ENCODE results near the gene BPIFA1. TPM values are rescaled to one million over a fixed set of nuclear protein-coding genes. Genes with fewer than 3 reads are reported as not detected.

BPIFA1 gene
- total and polyA plus RNA-seq, 2 of the 8 experiments (the other 6 are each of a cell fraction or from before 2014, with no cell fraction given), result not detected

DNA sequence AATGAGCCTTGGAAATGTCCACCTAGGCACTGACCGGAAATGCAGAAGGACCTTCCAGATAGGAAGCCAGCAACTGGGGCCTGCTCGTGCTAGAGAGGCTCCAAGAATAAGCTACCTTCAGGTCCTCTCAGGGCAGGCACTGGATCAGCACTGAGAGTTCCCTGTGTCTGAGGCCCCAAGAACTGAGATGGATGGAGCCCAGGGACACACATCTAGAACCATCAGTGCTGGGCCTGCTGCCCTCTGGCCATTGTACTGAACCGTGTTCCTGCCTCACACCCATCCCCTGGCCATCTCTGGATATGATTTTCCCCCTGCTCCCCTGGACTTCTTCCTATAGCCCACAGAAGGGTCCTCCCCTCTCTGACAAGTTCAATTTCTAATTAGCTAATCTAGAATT, 10.3 kb downstream of the BPIFA1 start:
- H3K27me3 ChIP-seq (replicated peaks in 1 of 4; ENCODE audit: control insufficient read depth in 3 of 4, extremely low read depth in 1 of 4, insufficient read depth in 3 of 4, low read length in 3 of 4), result no peaks in the 10 kb centered on the region
- no peak overlapping the region for H3K4me2 ChIP-seq (ENCODE audit: insufficient read depth in 1 of 2, low read depth in 2 of 2, low read length in 2 of 2)
- no peak overlapping the region for H3K4ac ChIP-seq (replicated peaks; ENCODE audit: insufficient read length, low read depth, low read length)
- no peaks in the 10 kb centered on the region for H3K36me3 ChIP-seq (ENCODE audit: control insufficient read depth in 2 of 4, insufficient read depth in 4 of 4, low read length in 3 of 4)
- H3K79me1 ChIP-seq (ENCODE audit: low read depth, low read length), result no peaks in the 10 kb centered on the region
- 76% methylated on average over 3 of the region's 3 CpGs; no CpG with 5 or more reads in 1 of the 2 experiments for WGBS, 2 experiments (ENCODE audit: extremely low coverage in 1 of 2, insufficient coverage in 1 of 2, insufficient read length in 1 of 2, insufficient replicate concordance in 2 of 2, low coverage in 1 of 2, low lambda C conversion rate in 2 of 2, missing lambda C conversion rate in 1 of 2)
- FAIRE-seq (no peak), DNase-seq (ENCODE audit: low read depth in 1 of 2, low spot score in 2 of 2) (no peak)
- no peak overlapping the region for H2BK20ac ChIP-seq (ENCODE audit: low read length)
- no peak overlapping the region for H2AK5ac ChIP-seq (ENCODE audit: low read depth, low read length)
- CTCF ChIA-PET (ENCODE audit: partially characterized antibody), result interaction anchor here (0.9 to 4.2 kb wide), 10 partner anchors 9 to 54 kb away, joined by 3 to 16 read pairs (median 6); no protein-coding TSS in a partner anchor
- no peak overlapping the region for H2BK15ac ChIP-seq (ENCODE audit: low read length)
- no peak overlapping the region for H3K4me3 ChIP-seq (ENCODE audit: extremely low read depth in 1 of 4, insufficient read depth in 2 of 4, low read depth in 3 of 4, low read length in 4 of 4)
- no peak overlapping the region for H3K23ac ChIP-seq (ENCODE audit: insufficient read length)
- TF ChIP-seq SAP30 (IDR thresholded peaks at IDR 0.05; ENCODE audit: insufficient read depth, insufficient replicate concordance, low read length) (no peak), CHD1 (IDR thresholded peaks at IDR 0.05; ENCODE audit: low read depth, low read length) (no peak)
- H2AFZ ChIP-seq (ENCODE audit: low read length), result no peak overlapping the region
- H3K9ac ChIP-seq (replicated peaks in 1 of 4; ENCODE audit: extremely low read depth in 1 of 4, low read depth in 3 of 4, low read length in 3 of 4), result no peak overlapping the region
- no peak overlapping the region for H3K56ac ChIP-seq (replicated peaks; ENCODE audit: insufficient read length, low read depth, low read length)
- no peaks in the 10 kb centered on the region for H3K23me2 ChIP-seq (ENCODE audit: low read depth, low read length)
- POLR2A ChIA-PET (ENCODE audit: partially characterized antibody), result no interaction called here
- H3K9me3 ChIP-seq (ENCODE audit: insufficient read depth in 2 of 2, low read depth in 1 of 2, low read length in 1 of 2), result no peaks in the 10 kb centered on the region
- no peak overlapping the region for H4K91ac ChIP-seq (replicated peaks; ENCODE audit: insufficient read length, low read length)
- no peak overlapping the region for H2BK5ac ChIP-seq (ENCODE audit: low read depth, low read length)
- no peak overlapping the region for H4K5ac ChIP-seq (ENCODE audit: insufficient read length, low read depth, low read length)
- no peak overlapping the region for H3K27ac ChIP-seq (ENCODE audit: low read depth, low read length)
- no peaks in the 10 kb centered on the region for H4K20me1 ChIP-seq (replicated peaks in 1 of 2; ENCODE audit: control insufficient read depth in 1 of 2, insufficient read depth in 2 of 2, low read length in 2 of 2)
- no peak overlapping the region for H4K8ac ChIP-seq (ENCODE audit: extremely low read depth, insufficient read depth, low read length)
- H2BK12ac ChIP-seq (ENCODE audit: low read depth, low read length), result no peak overlapping the region
- no peaks in the 10 kb centered on the region for H3K4me1 ChIP-seq (replicated peaks in 1 of 4; ENCODE audit: control insufficient read depth in 3 of 4, insufficient read depth in 4 of 4, low read length in 3 of 4)
- H3K79me2 ChIP-seq (ENCODE audit: control insufficient read depth in 1 of 2, insufficient read depth in 2 of 2, low read length in 2 of 2), result no peaks in the 10 kb centered on the region
- H3K14ac ChIP-seq (ENCODE audit: insufficient read length), result no peak overlapping the region
- no peak overlapping the region for H3K18ac ChIP-seq (ENCODE audit: extremely low read depth, low read length)
- no peak overlapping the region for H2BK120ac ChIP-seq (replicated peaks; ENCODE audit: low read depth, low read length)
